ENCODE measurements around the gene CPHXL2. TPM values are rescaled to one million over a fixed set of nuclear protein-coding genes. Genes with fewer than 3 reads are reported as not detected.

CPHXL2 gene
- total RNA-seq (not detected), polyA plus RNA-seq (not detected)
- long read RNA-seq, donor 1, result 0 reads
- long read RNA-seq, donor 2, result 0 reads
- long read RNA-seq, donor 3, result 0 reads

GRCh38 chr16:75676909-75677308, at the start of gene CPHXL2:
TSS of gene CPHXL2 (minus strand) at chr16:75677009. CDS start at chr16:75676999, 10 bp downstream.
- no peak for ATAC-seq

GRCh38 chr16:75726390-75726789, 49.6 kb upstream of the CPHXL2 start, which contains the start of gene CPHXL:
TSS of gene CPHXL (minus strand) at chr16:75726490. CDS start at chr16:75726442, 48 bp downstream.
- TF ChIP-seq CTCF (IDR thresholded peaks at IDR 0.05), result no peak
- intact Hi-C loops (cut with DNase I), result no loop called here
- Histone ChIP-seq H3K9me3 (peaks cover 0 to 4% (median 0%) of the 10 kb centered on the region in 11 donors), H3K27me3 (no peaks in the 10 kb centered on the region), H3K4me1 (no peaks in the 10 kb centered on the region), H3K4me3 (no peak within 1 kb of the TSS), H3K27ac (no peak within 1 kb of the TSS), H3K36me3 (no peaks in the 10 kb centered on the region)
- 82 to 93% methylated on average over 5 of the region's 5 CpGs for WGBS, 2 donors
- DNase-seq, result no peak
- ATAC-seq, result no peak

More at GRCh38 chr16:75676909-75677308, at the start of gene CPHXL2:
- H3K4me1 ChIP-seq, result peaks cover 0 to 11% (median 0%) of the 10 kb centered on the region in 9 donors
- no peak for DNase-seq
- no peak within 1 kb of the TSS for H3K4me3 ChIP-seq
- intact Hi-C loops (cut with DNase I), result loop anchor here in 1 of 10 donors (10.0 kb wide), 1 partner anchor 78 kb away; no protein-coding TSS in a partner anchor
- no peaks in the 10 kb centered on the region for H3K27me3 ChIP-seq
- H3K27ac ChIP-seq, result no peak within 1 kb of the TSS
- WGBS, 2 donors, result 91% methylated on average over 4 of the region's 4 CpGs
- H3K36me3 ChIP-seq, result no peaks in the 10 kb centered on the region
- no peak for TF ChIP-seq CTCF (IDR thresholded peaks at IDR 0.05)
- H3K9me3 ChIP-seq, result no peaks in the 10 kb centered on the region

GRCh38 chr16:75718452-75718851, 41.6 kb upstream of the CPHXL2 start:
- intact Hi-C loops (cut with DNase I), result no loop called here
- DNase-seq, result no peak
- Histone ChIP-seq H3K27me3 (no peaks in the 10 kb centered on the region), H3K36me3 (no peaks in the 10 kb centered on the region), H3K4me1 (no peaks in the 10 kb centered on the region), H3K4me3 (no peak overlapping the region), H3K9me3 (peaks cover 0 to 13% (median 0%) of the 10 kb centered on the region in 11 donors), H3K27ac (no peak overlapping the region)
- WGBS, 2 donors, result 87 to 91% methylated on average over 4 of the region's 4 CpGs
- ATAC-seq, result no peak
- TF ChIP-seq CTCF (IDR thresholded peaks at IDR 0.05), result no peak

GRCh38 chr16:75714661-75715060, 37.9 kb upstream of the CPHXL2 start:
- ATAC-seq (no peak), DNase-seq (no peak)
- Histone ChIP-seq H3K9me3 (peaks cover 0 to 29% (median 12%) of the 10 kb centered on the region in 11 donors), H3K4me1 (no peaks in the 10 kb centered on the region), H3K4me3 (no peak overlapping the region), H3K36me3 (peaks cover 0 to 9% (median 0%) of the 10 kb centered on the region in 9 donors), H3K27ac (no peak overlapping the region), H3K27me3 (no peaks in the 10 kb centered on the region)
- intact Hi-C loops (cut with DNase I), result no loop called here
- TF ChIP-seq CTCF (IDR thresholded peaks at IDR 0.05), result no peak

Data from heart right ventricle (tissue), 16 donors.